ENCODE data around the gene SH2D6. TPM values are rescaled to one million over a fixed set of nuclear protein-coding genes. Genes with fewer than 3 reads are reported as not detected.
A peak's percentile ranks its signal among the peaks of the same experiment; 100 is the strongest.

Gene SH2D6
- total RNA-seq, 1 experiment from 2014 or later: 0.84 TPM

- POLR2A ChIA-PET: interaction anchor here (16.8 kb wide), 1 partner anchor 112 kb away, joined by 287 read pairs; the partner anchor contains the start of gene MAT2A
- CTCF ChIA-PET: interaction anchor here (0.5 to 1.3 kb wide), 5 partner anchors 12 to 103 kb away, joined by 3 to 7 read pairs (median 3); no protein-coding TSS in a partner anchor
These were observed 13.2 kb downstream of the SH2D6 start for GRCh38 chr2:85431570-85432205.

GRCh38 chr2:85433511-85434089 is 15.1 kb downstream of the SH2D6 start:
- Mint-ChIP-seq H3K36me3 (ENCODE audit: insufficient read depth, unreplicated experiment) (no peaks in the 10 kb centered on the region), H3K27ac (ENCODE audit: low read depth, unreplicated experiment) (peak overlapping the region; percentile 89), H3K9me3 (ENCODE audit: unreplicated experiment) (no peaks in the 10 kb centered on the region), H3K4me1 (ENCODE audit: insufficient read depth, unreplicated experiment) (peaks cover 31% of the 10 kb centered on the region), H3K4me3 (ENCODE audit: unreplicated experiment) (peak overlapping the region; percentile 49), H3K27me3 (ENCODE audit: insufficient read depth, unreplicated experiment) (no peaks in the 10 kb centered on the region)
- peak; percentile 96 for DNase-seq (ENCODE audit: unreplicated experiment)
- no TSS peak for BruUV-seq (replicated peaks)
- ChIA-PET POLR2A (interaction anchor here (0.5 to 16.8 kb wide), 18 partner anchors 12 to 758 kb away, joined by 3 to 287 read pairs (median 5); partner anchors contain the start of genes MAT2A, RNF181, SH2D6 and VAMP8), CTCF (interaction anchor here (0.7 to 1.5 kb wide), 7 partner anchors 14 to 121 kb away, joined by 3 to 7 read pairs (median 3); no protein-coding TSS in a partner anchor)
- TF ChIP-seq, protein P1, sequence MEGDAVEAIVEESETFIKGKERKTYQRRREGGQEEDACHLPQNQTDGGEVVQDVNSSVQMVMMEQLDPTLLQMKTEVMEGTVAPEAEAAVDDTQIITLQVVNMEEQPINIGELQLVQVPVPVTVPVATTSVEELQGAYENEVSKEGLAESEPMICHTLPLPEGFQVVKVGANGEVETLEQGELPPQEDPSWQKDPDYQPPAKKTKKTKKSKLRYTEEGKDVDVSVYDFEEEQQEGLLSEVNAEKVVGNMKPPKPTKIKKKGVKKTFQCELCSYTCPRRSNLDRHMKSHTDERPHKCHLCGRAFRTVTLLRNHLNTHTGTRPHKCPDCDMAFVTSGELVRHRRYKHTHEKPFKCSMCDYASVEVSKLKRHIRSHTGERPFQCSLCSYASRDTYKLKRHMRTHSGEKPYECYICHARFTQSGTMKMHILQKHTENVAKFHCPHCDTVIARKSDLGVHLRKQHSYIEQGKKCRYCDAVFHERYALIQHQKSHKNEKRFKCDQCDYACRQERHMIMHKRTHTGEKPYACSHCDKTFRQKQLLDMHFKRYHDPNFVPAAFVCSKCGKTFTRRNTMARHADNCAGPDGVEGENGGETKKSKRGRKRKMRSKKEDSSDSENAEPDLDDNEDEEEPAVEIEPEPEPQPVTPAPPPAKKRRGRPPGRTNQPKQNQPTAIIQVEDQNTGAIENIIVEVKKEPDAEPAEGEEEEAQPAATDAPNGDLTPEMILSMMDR (IDR thresholded peaks at IDR 0.05; ENCODE audit: unreplicated experiment): no peak
- intact Hi-C loops (cut with micrococcal nuclease): loop anchor here (2.0 kb wide), 1 partner anchor 71 kb away; no protein-coding TSS in a partner anchor

More at GRCh38 chr2:85431570-85432205, 13.2 kb downstream of the SH2D6 start:
- Mint-ChIP-seq H3K4me1 (ENCODE audit: insufficient read depth, unreplicated experiment) (peaks cover 18% of the 10 kb centered on the region), H3K27ac (ENCODE audit: low read depth, unreplicated experiment) (no peak overlapping the region), H3K36me3 (ENCODE audit: insufficient read depth, unreplicated experiment) (no peaks in the 10 kb centered on the region), H3K9me3 (ENCODE audit: unreplicated experiment) (no peaks in the 10 kb centered on the region), H3K27me3 (ENCODE audit: insufficient read depth, unreplicated experiment) (no peaks in the 10 kb centered on the region), H3K4me3 (ENCODE audit: unreplicated experiment) (no peak overlapping the region)
- intact Hi-C loops (cut with micrococcal nuclease): loop anchor here (2.0 kb wide), 1 partner anchor 73 kb away; no protein-coding TSS in a partner anchor
- BruUV-seq (replicated peaks): no TSS peak
- TF ChIP-seq, protein P1 (IDR thresholded peaks at IDR 0.05; ENCODE audit: unreplicated experiment): no peak
- no peak for DNase-seq (ENCODE audit: unreplicated experiment)

- no peaks in the 10 kb centered on the region for H3K9me3 Mint-ChIP-seq (ENCODE audit: unreplicated experiment)
- no peaks in the 10 kb centered on the region for H3K36me3 Mint-ChIP-seq (ENCODE audit: insufficient read depth, unreplicated experiment)
- DNase-seq (ENCODE audit: unreplicated experiment): no peak
- TF ChIP-seq, protein P1 (IDR thresholded peaks at IDR 0.05; ENCODE audit: unreplicated experiment): no peak
- BruUV-seq (replicated peaks): no TSS peak
- POLR2A ChIA-PET: interaction anchor here (0.6 to 16.8 kb wide), 13 partner anchors 12 to 161 kb away, joined by 3 to 287 read pairs (median 7); partner anchors contain the start of genes MAT2A, RNF181, SH2D6 and VAMP8
- H3K27ac Mint-ChIP-seq (ENCODE audit: low read depth, unreplicated experiment): peak overlapping the region; percentile 89
- CTCF ChIA-PET: interaction anchor here (1.4 kb wide), 1 partner anchor 116 kb away, joined by 7 read pairs; no protein-coding TSS in a partner anchor
- H3K4me1 Mint-ChIP-seq (ENCODE audit: insufficient read depth, unreplicated experiment): peaks cover 31% of the 10 kb centered on the region
- intact Hi-C loops (cut with micrococcal nuclease): no loop called here
- H3K4me3 Mint-ChIP-seq (ENCODE audit: unreplicated experiment): no peak overlapping the region
- H3K27me3 Mint-ChIP-seq (ENCODE audit: insufficient read depth, unreplicated experiment): no peaks in the 10 kb centered on the region
These were observed 16.2 kb downstream of the SH2D6 start for GRCh38 chr2:85434696-85435095.
